Testis (tissue), 2 donors: Measurements from ENCODE around the gene PTPRT.

Experiments used
- CTCF ChIP-seq, 3 experiments: fragments of 450-650 bp in 2 of 3; fragments of 200-600 bp in 1 of 3; sonication (generic) in 1 of 3; IDR thresholded peaks; one replicate each; pipeline ENCODE4 v1.5.1; 2016 to 2019; ENCODE audit warnings: antibody characterized with exemption in 3 of 3, mild to moderate bottlenecking in 2 of 3, moderate library complexity in 1 of 3
- POLR2A ChIP-seq: fragments of 450-650 bp; IDR thresholded peaks from one replicate; pipeline ENCODE4 v1.6.1; 2017; ENCODE audit warnings: antibody characterized with exemption, mild to moderate bottlenecking, moderate library complexity

GRCh38 chr20:42836339-42836738 is 353.4 kb downstream of the PTPRT start:
- no peak for TF ChIP-seq POLR2A
- TF ChIP-seq CTCF (IDR thresholded peaks at IDR 0.05), result no peak
